Measurements from ENCODE around the gene SLC51B. TPM values are rescaled to one million over a fixed set of nuclear protein-coding genes. Genes with fewer than 3 reads are reported as not detected.

SLC51B gene
- total RNA-seq, 1 donor = 0.10 TPM

Other genes with a start within 250 kb of the SLC51B start
- gene PIF1, start 219.7 kb upstream of the SLC51B start, total RNA-seq = 0.31 TPM
- gene PLEKHO2, start 203.5 kb upstream of the SLC51B start, total RNA-seq = 68.6 TPM
- gene ANKDD1A, start 133.5 kb upstream of the SLC51B start, total RNA-seq = 11.3 TPM
- 92.4 TPM for gene SPG21, start 55.5 kb upstream of the SLC51B start, total RNA-seq
- gene MTFMT, start 15.7 kb upstream of the SLC51B start, total RNA-seq = 7.8 TPM
- not detected for gene RASL12, start 22.6 kb downstream of the SLC51B start, total RNA-seq
- under 0.01 TPM for gene KBTBD13, start 31.4 kb downstream of the SLC51B start, total RNA-seq
- gene UBAP1L, start 69.8 kb downstream of the SLC51B start, total RNA-seq = 2.5 TPM
- 11.5 TPM for gene PDCD7, start 88.4 kb downstream of the SLC51B start, total RNA-seq
- gene CLPX, start 140.0 kb downstream of the SLC51B start, total RNA-seq = 52.8 TPM
- gene CILP, start 166.1 kb downstream of the SLC51B start, total RNA-seq = 0.21 TPM
- gene PARP16, start 241.5 kb downstream of the SLC51B start, total RNA-seq = 16.9 TPM